Activated CD4-positive, alpha-beta T cell treated with anti-CD3 and anti-CD28 coated beads, Interleukin-2, Interleukin-6, amounts not matched to agents 100 ng/mL and 50 ng/mL, durations not matched to agents 16 hours and 8 hours (primary cell): ENCODE measurements around the gene PAFAH1B1.
"Not testable (repeated sequence)": the region's sequence is repeated elsewhere in the genome, so short reads cannot be mapped to it uniquely, and the experiment has no call there.

Experiments used
- DNase-seq: peaks from one replicate; pipeline ENCODE4 v3.0.0-alpha.2; 2020

Gene PAFAH1B1

DNA sequence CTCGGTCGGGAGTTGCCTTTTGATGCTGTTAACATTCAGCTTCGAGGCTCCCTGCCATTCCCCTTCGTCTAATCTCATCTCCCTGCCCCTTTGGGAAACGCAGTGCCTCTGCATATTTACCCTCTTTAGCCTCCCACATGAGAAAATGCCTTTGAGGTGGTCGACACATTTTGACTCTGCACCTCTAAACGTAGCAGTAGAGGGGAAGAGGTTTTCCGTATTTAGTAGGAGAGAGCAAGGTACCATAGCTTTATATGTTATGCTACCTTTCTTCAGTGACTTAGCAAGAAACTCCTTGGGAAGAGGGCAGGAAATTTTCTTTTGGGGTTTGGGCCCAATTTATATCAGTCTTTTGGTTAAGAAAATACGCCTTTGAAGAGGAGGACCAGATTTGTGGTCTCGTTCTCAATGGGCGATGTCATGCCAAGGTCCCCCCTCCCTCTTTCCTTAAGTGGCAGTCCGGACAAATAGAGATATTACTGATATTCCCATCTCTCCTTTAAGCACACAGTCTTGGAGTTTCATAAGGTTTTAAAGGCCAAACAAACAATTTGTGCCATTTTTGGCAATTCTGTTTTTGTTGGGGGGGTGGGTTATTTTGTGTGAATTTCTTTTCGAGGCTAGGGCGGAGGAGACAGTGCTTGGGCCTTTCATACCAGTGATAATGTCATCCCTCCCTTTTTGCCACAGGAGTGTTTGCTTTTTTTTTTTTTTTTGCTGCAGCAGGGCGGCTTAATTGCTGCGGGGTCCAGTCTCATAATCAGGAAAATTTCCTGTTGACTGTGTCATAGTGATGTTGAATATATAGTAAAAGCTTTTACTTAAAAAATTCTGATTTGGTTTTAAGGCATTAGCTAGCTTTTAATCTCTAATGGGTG is 1.5 kb downstream of the PAFAH1B1 start:
- peak; percentile 11 for DNase-seq

DNA sequence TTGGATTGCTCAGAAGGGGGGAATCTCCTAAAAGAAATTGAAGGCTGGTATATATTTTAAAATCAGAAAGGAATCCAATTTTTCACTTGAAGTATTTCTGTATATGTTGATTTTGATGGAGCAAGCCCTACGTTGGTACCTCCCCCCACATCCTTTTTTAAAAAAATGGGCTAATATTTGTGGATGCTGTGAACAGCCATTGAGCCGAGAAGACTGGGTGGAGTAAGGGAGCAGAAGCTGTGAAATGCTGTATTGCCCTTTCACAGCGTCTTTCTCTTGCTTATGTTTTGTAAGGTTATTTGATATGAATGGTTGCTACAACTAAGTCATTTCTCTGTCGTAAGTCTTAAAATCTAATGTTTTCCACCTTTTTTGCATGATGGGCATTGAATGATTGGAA is 2.3 kb downstream of the PAFAH1B1 start:
- DNase-seq = no peak

DNA sequence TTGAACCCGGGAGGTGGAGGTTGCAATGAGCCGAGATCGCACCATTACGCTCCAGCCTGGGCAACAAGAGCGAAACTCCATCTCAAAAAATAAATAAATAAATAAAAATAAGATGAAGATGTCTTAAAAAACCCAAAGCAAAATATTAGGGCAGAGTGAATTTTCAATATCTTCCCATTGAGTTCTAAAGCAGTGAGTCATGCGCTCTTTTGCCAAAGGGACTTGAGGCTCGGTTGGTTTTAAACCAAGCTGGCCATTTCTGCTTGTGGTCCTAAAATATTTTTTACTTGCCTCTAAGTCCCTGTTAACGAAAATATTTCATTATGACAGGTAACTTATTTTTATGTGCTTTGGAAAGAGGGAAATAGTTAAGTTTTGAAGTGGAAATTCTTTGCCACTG is 4.7 kb downstream of the PAFAH1B1 start:
- no peak for DNase-seq

DNA sequence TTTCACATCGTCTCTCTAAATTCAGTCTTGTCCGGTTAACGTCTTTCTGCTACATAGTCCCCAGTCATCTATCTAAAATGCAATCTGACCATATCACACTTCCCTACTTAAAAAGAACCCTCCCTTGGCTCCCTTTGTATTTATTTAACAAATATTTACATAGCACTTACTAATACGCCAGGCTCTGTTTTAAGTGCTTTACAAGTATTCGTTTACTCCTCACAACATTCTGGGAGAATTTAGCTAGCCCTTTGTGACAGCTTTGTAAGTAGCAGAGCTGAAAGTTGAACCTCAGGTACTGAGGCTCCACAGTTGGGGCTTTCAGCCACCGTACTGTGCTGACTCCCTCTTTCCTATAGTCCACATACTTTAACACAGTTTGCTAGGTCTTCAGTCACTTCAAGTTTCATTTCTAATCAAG is 9.2 kb downstream of the PAFAH1B1 start:
- no peak for DNase-seq

DNA sequence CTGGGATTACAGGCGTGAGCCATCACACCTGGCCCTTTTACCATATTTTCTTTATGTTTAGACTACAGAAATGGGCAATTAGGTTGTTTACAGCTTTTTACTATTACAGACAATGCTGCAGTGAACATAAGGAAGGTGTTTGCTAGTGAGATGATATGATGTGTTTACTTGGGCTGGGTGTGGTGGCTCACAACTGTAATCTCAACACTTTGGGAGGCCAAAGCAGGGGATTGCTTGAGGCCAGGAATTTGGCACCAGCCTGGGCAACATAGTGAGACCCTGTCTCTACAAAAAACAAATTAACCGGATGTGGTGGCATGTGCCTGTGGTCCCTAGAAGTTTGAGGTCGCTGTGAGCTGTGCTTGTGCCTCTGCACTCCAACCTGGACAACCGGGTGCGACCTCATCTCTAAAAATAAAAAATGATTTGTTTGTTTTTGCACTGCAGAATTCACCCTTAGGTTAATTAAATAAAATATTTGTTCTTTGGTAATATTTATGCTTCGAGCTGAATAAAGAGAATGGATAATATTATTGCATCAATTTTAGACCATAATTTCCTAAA is 15.0 kb downstream of the PAFAH1B1 start:
- no peak for DNase-seq

DNA sequence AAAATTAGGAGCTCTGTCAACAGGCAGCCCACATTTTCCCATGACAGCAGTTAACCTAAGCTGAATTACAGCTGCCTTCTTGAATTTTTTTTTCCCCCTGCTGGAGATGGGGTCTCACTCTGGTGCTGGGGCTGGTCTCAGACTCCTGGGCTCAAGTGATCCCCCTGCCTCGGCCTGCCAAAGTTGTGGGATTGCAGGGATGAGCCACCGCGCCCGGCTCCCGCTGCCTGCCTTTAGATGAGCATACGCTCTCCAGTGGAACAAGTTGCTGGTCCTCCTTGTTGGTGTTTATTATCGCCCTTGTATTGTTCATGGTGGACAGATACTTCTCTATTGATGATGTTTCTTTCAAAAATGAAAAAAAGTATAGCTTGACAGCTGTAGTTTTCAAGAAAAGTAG is 15.6 kb downstream of the PAFAH1B1 start:
- no peak for DNase-seq

DNA sequence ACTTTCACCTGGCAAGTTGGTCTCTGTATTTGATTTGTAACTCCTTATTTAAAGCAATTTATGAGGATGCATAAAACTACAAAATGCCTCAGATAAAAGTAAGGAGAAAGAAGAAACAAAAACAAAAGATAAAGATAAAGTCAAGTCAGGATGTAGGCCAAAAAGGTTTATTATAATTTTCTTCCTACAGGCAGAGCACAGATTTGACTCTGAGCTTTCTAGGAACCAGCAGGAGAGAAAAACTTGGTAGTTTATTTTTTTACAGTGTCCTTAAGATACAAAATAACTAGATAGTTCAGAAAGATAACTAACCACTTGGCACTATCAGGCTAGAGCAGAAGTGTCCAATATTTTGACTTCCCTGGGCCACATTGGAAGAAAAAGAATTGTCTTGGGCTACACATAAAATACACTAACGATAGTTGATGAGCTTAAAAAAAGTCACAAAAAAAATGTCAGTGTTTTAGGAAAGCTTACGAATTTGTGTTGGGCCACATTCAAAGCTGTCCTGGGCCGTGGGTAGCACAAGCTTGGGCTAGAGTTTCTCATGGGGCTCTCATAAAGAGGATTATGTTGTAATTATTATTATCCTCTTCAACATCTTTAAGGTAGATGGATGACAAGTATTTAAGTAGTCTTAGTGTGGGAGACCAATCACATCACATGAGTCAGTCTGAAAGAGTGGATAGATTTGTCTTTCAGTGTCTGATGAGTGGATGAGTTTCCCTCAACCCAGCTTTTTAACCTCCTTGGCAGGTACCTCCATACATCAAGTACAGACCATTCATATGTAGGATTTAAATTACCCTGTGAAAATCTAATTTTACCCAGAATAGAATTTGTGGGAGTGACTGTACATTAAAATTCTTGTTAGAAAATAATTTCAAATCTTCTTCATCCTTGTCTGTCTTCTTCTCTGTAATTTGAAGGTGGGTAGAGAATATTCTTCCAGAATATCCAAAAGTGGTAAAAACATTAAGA is 17.0 kb downstream of the PAFAH1B1 start:
- DNase-seq = no peak

DNA sequence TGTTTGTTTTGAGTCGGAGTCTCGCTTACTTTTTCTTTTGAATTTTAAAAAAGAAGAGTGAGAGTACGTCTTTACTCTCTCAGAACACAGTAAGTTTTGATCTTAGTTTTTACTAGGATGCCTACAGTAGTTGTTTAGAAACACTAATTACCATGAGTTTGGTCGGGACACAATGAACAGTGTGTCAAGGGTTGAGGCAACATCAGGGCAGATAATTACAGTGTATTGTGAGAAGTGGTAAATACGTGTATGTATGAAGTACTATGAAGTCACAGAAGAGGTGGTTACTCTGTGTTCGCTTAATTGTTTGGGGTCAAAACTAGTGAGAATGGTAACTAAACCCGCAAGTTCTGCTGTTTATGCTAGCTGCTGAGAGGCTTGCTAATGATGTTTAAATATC is 18.2 kb downstream of the PAFAH1B1 start:
- no peak for DNase-seq

DNA sequence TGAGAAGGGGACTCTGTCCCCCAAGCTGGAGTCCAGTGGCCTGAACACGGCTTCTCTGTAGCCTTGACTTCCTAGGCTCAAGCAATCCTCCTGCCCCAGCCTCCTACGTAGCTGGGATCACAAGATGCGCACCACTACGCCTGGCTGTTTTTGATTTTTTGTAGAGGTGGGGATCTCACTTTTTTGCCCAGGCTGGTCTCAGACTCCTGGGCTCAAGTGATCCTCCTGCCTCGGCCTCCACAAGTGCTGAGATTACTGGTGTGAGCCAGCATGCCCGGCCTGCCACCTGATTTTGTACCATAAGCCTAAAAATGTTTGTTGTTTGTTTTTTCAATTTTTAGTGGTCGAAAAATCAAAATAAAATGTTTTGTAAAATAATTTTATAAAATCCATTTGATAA is 19.2 kb downstream of the PAFAH1B1 start:
- no peak for DNase-seq

DNA sequence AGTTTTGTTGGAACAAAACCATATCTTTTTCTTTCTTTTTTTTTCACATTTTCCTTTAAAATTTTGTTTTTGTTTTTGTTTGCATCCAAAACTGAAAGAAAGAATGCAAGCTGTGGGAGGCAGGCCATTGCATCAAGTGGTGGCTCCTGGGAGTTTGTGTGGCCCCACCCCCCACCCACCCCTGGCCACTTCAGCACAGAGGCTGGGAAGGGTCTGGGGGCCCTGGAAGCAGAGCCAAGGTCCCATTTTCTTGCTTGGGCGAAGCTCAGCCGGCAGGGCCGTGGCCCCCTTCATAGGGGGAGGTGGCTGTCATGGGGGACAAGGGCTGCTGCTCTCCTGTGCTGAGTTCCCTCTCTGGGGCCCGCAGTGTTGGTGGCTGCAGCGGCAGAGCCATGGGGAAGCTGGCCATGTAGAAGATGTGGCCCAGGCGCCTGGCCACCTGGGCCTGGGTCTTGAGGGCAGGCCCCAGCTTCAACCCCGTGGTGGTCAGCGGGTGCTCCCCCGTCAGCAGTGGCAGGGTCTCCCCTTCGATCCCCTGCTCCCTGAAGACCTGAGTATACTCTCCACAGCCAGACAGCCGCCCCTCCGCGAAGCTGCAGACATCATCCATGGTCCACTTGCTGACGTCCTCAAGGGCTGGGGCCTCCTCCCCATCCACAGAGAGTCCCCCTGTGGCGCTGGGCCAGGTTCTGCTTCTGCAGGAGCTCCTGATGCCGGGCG is 19.8 kb downstream of the PAFAH1B1 start:
- no peak for DNase-seq

DNA sequence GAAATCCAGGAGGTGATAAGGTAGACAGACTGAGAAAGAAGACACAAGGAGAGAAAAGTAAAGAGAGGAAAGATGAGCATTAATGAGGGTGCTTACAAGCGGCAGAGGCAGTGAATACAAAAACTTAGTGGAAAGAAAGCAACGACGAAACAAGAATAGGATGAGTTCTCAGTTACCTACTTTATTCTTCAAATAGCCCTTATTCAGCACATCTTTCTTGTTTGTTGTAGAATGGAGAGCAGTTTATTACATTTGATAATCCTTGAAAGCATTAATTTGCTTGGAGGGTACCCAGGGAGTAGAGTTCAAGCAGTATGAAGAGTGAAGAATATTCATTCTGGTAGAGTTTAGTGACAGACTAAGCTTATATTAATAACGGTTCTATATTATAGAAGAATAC is 22.4 kb downstream of the PAFAH1B1 start:
- no peak for DNase-seq

DNA sequence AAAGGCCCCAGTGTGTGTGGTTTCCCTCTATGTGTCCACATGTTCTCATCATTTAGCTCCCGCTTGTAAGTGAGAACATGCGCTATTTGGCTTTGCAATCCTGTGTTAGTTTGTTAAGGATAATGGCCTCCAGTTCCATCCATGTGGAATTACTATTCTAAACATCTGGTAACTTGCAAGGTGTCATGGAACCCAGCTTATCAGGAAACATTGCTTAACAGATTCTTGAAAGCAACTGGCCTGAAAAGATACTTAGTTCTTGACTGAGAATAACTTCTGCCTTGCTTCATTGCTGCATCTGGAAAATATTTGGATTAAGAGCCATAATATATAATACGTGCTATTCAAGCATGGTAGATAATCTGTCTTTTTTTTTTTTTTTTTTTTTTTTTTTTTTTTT is 27.8 kb downstream of the PAFAH1B1 start:
- DNase-seq = no peak

DNA sequence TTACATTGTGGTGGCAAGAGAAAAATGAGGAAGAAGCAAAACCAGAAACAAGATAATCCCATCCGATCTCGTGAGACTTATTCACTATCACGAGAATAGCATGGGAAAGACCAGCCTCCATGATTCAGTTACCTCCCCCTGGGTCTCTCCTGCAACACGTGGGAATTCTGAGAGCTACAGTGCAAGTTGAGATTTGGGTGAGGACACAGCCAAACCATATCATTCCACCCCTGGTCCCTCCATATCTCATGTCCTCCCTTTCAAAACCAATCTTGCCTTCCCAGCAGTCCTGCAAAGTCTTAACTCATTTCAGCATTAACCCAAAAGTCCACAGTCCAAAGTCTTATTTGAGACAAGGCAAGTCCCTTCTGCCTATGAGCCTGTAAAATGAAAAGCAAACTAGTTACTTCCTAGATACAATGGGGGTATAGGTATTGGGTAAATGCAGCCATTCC is 28.5 kb downstream of the PAFAH1B1 start:
- not testable (repeated sequence) for DNase-seq

DNA sequence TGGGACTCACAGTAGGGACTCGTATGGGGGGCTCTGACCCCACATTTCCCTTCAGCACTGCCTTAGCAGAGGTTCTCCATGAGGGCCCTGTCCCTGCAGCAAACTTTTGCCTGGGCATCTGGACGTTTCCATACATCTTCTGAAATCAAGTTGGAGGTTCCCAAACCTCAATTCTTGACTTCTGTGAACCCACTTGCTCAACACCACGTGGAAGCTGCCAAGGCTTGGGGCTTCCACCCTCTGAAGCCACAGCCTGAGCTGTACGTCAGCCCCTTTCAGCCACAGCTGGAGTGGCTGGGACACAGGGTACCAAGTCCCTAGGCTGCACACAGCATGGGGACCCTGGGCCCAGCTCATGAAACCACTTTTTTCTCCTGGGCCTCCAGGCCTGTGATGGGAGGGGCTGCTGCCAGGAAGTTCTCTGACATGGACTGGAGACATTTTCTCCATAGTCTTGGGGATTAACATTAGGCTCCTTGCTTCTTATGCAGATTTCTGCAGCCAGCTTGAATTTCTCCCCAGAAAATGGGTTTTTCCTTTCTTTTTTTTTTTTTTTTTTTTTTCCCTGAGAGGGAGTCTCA is 29.4 kb downstream of the PAFAH1B1 start:
- DNase-seq = not testable (repeated sequence)

DNA sequence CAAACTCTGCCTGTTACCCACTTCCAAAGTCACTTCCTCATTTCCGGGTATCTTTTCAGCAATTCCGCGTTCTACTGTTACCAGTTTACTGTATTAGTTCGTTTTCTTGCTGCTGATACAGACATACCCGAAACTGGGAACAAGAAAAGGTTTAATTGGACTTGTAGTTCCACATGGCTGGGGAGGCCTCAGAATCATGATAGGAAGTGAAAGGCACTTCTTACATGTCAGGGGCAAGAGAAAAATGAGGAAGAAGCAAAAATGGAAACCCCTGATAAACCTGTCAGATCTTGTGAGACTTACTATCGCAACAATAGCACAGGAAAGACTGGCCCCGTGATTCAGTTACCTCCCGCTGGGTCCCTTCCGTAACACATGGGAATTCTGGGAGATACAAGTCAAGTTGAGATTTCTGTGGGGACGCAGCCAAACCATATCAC is 30.9 kb downstream of the PAFAH1B1 start:
- no peak for DNase-seq

DNA sequence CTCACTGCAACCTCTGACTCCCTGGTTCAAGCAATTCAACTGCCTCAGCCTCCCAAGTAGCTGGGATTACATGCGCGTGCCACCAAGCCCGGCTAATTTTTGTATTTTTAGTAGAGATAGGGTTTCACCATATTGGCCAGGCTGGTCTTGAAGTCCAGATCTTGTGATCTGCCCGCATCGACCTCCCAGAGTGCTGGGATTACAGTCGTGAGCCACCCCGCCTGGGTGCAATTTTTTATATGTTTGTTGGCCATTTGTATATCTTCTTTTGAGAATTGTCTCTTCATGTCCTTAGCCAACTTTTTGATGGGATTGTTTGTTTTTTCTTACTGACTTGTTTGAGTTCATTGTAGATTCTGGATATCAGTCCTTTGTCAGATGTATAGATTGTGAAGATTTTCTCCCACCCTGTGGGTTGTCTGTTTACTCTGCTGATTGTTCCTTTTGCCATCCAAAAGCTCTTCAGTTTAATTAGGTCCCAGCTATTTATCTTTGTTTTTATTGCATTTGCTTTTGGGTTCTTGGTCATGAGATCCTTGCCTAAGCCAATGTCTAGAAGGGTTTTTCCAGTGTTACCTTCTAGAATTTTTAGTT is 33.3 kb downstream of the PAFAH1B1 start:
- DNase-seq = not testable (repeated sequence)

DNA sequence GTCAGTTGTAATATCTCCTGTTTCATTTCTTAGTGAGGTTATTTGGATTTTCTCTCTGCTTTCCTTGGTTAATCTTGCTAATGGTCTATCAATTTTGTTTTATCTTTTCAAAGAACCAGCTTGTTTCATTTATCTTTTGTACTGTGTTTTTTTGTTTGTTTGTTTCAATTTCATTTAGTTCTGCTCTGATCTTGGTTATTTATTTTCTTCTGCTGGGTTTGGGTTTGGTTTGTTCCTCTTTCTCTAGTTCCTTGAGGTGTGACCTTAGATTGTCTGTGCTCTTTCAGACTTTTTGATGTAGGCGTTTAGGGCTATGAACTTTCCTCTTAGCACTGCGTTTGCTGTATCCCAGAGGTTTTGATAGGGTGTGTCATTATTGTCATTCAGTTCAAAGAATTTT is 35.5 kb downstream of the PAFAH1B1 start:
- not testable (repeated sequence) for DNase-seq

DNA sequence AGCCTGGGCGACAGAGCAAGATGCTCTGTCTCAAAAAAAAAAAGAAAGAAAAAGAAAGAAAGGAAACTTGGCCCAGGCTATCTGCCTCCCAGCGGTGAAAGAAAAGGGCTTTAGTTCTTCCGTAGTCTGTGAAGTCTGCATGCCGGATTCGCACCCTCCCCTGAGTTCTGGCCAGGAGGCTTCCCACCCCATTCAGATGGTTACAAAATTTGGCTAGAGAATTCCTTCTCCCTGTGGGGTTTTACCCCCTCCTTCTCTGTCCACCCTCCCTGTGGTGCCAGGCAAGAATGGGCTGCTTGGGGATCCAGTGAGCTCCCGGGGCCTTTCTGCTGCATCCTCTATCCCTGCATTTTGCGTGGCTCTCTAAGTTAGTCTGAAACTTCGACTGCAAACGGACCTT is 37.8 kb downstream of the PAFAH1B1 start:
- no peak for DNase-seq

DNA sequence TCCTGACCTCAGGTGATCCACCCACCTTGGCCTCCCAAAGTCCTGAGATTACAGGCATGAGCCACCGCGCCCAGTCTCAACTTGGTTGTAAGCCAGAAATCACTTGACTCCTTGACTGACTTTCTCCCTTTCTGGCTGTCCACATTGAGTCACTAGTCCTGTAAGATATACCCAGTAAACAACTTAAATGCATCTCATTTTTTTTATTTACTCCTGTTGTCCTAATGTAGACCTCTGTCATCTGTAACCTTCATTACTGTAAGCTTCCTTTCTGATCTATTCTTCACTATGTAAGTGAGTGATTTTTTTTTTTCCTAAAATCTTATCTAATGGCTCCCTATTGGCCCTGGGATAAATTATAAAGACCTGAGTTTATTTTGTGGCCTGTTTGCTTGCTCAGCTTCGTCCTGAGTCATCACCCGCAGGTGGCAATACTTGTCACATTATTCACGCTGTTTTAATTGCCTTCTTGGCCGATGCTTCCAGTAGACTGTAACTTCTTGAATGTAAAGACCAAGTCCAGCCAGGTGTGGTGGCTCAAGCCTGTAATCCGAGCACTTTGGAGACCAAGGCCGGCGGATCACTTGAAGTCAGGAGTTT is 41.0 kb downstream of the PAFAH1B1 start:
- peak; percentile 5 for DNase-seq

DNA sequence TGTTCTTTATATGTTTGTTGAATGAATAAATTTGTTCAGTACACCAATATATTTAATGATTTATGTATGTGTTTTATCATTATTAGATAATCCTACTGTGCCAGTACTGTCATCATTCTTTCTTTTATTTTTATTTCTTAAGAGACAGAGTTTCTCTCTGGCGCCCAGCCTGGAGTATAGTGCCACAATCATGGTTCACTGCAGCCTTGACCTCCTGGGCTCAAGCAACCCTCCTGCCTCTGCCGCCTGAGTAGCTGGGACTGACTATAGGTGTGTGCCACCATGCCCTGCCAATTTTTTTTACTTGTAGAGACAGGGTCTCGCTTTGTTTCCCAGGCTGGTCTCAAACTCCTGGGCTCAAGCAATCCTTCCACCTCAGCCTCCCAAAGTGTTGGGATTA is 41.8 kb downstream of the PAFAH1B1 start:
- DNase-seq = no peak

DNA sequence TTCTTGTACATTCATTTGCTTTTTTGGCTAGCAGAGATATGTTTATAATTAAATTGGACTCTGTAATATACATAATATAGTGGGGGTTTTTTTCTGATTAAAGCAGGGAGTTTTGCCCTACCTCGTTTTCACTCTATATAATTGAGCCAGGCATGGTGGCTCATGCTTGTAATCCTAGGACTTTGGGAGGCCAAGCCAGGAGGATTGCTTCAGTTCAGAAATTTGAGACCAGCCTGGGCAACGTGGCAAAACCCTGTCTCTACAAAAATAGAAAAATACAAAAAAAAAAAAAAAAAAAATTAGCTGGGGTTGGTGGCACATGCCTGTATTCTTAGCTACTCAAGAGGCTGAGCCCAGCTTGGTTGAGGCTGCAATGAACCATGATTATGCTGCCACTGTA is 42.2 kb downstream of the PAFAH1B1 start:
- DNase-seq = no peak
